Right lobe of liver (tissue), 6 donors: ENCODE results near the gene DPP6. TPM values are rescaled to one million over a fixed set of nuclear protein-coding genes. Genes with fewer than 3 reads are reported as not detected.

ENCODE experiments used
- ATAC-seq, 4 donors: fragments of 200-7000 bp; cut with Tn5 transposase; one replicate each; pipeline ENCODE4 v1.9.1; 2020; ENCODE audit warnings: mild to moderate bottlenecking in 4 of 4, moderate library complexity in 4 of 4
- DNase-seq, 3 donors: peaks; one replicate each; pipeline ENCODE4 v3.0.0-alpha.2; 2020
- H3K27ac ChIP-seq, 3 donors: fragments of 200-600 bp; one replicate each; pipeline ENCODE4 v1.8.0; 2022
- H3K27me3 ChIP-seq, 2 donors: fragments of 200-600 bp; one replicate each; pipeline ENCODE4 v1.8.0; 2022
- H3K36me3 ChIP-seq, 4 donors: fragments of 200-600 bp; sonication (generic) in 1 of 4; one replicate each; pipeline versions ENCODE4 v1.5.1 to v1.8.0; 2017 to 2022; ENCODE audit warnings: control low read depth in 1 of 4
- H3K4me1 ChIP-seq, 4 donors: fragments of 200-600 bp; sonication (generic) in 1 of 4; one replicate each; pipeline versions ENCODE4 v1.5.1 to v1.8.0; 2017 to 2022; ENCODE audit warnings: control low read depth in 1 of 4
- H3K4me3 ChIP-seq, 3 donors: fragments of 200-600 bp; one replicate each; pipeline ENCODE4 v1.8.0; 2022
- H3K9me3 ChIP-seq, 4 donors: fragments of 200-600 bp; sonication (generic) in 1 of 4; one replicate each; pipeline versions ENCODE4 v1.5.1 to v1.8.0; 2017 to 2022; ENCODE audit warnings: control low read depth in 1 of 4
- POLR2A ChIP-seq: fragments of 450-650 bp; IDR thresholded peaks from one replicate; pipeline ENCODE4 v1.6.1; 2017; ENCODE audit warnings: antibody characterized with exemption, mild to moderate bottlenecking
- WGBS: methylation state at CpG from one replicate; pipeline ENCODE4 v1.1.6; 2018; ENCODE audit warnings: low coverage, low lambda C conversion rate; ENCODE audit not compliant: insufficient coverage; ENCODE audit errors: missing lambda C conversion rate; 5-methylcytosine and 5-hydroxymethylcytosine counted together
- intact Hi-C, 2 donors: fragments of 100-400 bp; cut with DNase I; formaldehyde crosslinking; loops; one replicate each; pipeline versions ENCODE4 v1.11.2 to v1.14.1; 2022
- total RNA-seq, 6 experiments: library from RNA; depleted of rRNA in 2 of 6; stranded (reverse); fragments of >200 nt in 2 of 6; fragmentation: NEBNext Ultra II Directional in 3 of 6; extraction: Animal tissue kit (Norgen Biotek cat#: 25700) in 3 of 6; gene quantifications; one replicate each; pipeline versions ENCODE4 v1.1.0 to v1.2.4, GENCODE V29; 2016 to 2023
- TF ChIP-seq, protein P1 (sequence below), 4 donors: fragments of 200-600 bp in 3 of 4; fragments of 450-650 bp in 1 of 4; IDR thresholded peaks; one replicate each; pipeline versions ENCODE4 v1.5.1 to v1.8.0; 2016 to 2022; ENCODE audit warnings: antibody characterized with exemption in 4 of 4, mild to moderate bottlenecking in 2 of 4
- donor health status: DM: no; HTN: yes; CAD: no.
- donor health status: DM: no; HTN: no; CAD: no.
- donor health status: DM: no; HTN: no; CAD: no.
- donor health status: DM: no; HTN: yes; CAD: no.
- donor health status: DM: no; HTN: yes; CAD: no.

The DPP6 gene
- total RNA-seq, 6 experiments from 2014 or later, result not detected

DNA sequence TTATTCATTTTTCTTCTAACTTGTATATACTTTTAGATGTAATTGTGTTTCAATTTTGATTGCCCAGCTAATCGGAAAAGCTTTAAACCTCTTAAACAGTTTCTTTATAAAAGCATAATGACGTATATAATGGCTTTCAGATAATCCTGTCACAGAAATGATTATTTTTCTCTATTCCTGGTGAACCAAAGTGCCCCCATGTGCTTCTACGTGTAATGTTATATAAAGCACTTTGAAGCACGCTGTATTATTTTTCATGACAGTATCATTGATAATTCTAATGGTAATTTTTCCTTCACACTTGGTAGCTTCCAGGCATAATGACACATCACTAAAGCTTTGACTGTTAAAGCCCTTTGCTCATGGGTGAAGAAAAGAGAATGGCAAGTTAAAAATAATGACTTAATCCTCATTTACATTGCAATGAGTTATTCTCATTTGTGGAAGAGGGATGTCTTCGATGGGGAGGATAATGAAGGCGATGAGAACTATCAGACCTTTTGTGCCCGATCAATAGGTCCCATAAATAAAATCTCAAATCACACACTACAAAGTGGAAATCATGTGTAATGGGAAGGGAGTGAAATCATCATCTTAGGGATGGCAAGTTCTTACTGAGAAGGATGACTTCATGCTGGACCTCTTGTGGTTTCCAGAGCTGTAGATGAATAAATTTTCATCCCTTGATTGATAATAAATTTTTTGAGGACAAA lies 460.1 kb downstream of the DPP6 start:
- intact Hi-C loops, result no loop called here
- H3K9me3 ChIP-seq, result no peaks in the 10 kb centered on the region
- no peak overlapping the region for H3K27ac ChIP-seq
- ATAC-seq (no peak), DNase-seq (no peak)
- no peaks in the 10 kb centered on the region for H3K4me1 ChIP-seq
- 53% methylated on average over 7 of the region's 7 CpGs for WGBS
- no peaks in the 10 kb centered on the region for H3K27me3 ChIP-seq
- TF ChIP-seq, protein P1, sequence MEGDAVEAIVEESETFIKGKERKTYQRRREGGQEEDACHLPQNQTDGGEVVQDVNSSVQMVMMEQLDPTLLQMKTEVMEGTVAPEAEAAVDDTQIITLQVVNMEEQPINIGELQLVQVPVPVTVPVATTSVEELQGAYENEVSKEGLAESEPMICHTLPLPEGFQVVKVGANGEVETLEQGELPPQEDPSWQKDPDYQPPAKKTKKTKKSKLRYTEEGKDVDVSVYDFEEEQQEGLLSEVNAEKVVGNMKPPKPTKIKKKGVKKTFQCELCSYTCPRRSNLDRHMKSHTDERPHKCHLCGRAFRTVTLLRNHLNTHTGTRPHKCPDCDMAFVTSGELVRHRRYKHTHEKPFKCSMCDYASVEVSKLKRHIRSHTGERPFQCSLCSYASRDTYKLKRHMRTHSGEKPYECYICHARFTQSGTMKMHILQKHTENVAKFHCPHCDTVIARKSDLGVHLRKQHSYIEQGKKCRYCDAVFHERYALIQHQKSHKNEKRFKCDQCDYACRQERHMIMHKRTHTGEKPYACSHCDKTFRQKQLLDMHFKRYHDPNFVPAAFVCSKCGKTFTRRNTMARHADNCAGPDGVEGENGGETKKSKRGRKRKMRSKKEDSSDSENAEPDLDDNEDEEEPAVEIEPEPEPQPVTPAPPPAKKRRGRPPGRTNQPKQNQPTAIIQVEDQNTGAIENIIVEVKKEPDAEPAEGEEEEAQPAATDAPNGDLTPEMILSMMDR (IDR thresholded peaks at IDR 0.05), result no peak
- TF ChIP-seq POLR2A, result no peak
- no peaks in the 10 kb centered on the region for H3K36me3 ChIP-seq
- no peak overlapping the region for H3K4me3 ChIP-seq

DNA sequence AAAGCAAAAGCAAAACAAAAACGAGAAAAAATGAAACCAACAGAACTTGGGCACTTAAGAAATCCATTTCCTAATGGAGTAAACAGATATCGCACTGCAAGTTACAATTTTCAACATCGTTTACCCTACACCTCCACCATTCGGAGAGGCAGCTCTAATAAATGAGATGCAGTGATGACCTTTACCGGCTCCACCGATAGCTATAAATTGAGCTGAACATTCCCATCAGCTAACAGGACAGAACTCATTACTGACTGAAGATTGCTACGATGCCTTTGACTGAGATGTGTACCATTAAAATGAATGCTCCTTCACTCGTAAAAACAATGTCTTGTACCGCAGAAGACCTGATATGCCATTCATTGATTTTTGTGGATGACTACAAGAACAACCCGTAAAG lies 465.6 kb downstream of the DPP6 start:
- ATAC-seq, result no peak
- no peaks in the 10 kb centered on the region for H3K4me1 ChIP-seq
- H3K4me3 ChIP-seq, result no peak overlapping the region
- H3K9me3 ChIP-seq, result no peaks in the 10 kb centered on the region
- H3K27me3 ChIP-seq, result no peaks in the 10 kb centered on the region
- H3K27ac ChIP-seq, result no peak overlapping the region
- intact Hi-C loops, result no loop called here
- WGBS, result 60% methylated on average over 10 of the region's 10 CpGs
- no peak for TF ChIP-seq POLR2A
- TF ChIP-seq, protein P1 (IDR thresholded peaks at IDR 0.05), result no peak
- no peak for DNase-seq
- no peaks in the 10 kb centered on the region for H3K36me3 ChIP-seq

DNA sequence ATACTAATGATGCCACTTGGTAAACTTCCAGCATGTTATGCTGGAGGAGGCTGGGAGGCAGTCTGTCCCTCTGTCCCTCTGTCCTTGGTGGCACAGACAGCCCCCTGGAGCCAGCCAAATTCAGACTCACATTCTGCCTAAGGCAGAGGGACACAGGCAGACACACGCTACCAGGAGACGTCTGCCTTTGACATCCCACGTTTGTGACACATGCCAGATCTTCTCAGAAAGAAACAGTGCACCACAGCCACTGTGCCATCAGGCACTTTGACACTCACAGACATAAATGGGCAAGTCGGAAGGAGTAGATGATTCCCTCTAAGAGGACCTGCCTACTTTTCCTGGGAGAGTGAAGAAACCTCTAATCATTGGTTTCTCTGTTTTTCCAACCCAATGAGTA lies 467.0 kb downstream of the DPP6 start:
- 18% methylated on average over 4 of the region's 4 CpGs for WGBS
- H3K9me3 ChIP-seq, result no peaks in the 10 kb centered on the region
- intact Hi-C loops, result no loop called here
- ATAC-seq (no peak), DNase-seq (no peak)
- no peak overlapping the region for H3K4me3 ChIP-seq
- no peak overlapping the region for H3K27ac ChIP-seq
- H3K27me3 ChIP-seq, result no peaks in the 10 kb centered on the region
- H3K4me1 ChIP-seq, result no peaks in the 10 kb centered on the region
- no peaks in the 10 kb centered on the region for H3K36me3 ChIP-seq
- TF ChIP-seq, protein P1 (IDR thresholded peaks at IDR 0.05), result no peak
- no peak for TF ChIP-seq POLR2A

DNA sequence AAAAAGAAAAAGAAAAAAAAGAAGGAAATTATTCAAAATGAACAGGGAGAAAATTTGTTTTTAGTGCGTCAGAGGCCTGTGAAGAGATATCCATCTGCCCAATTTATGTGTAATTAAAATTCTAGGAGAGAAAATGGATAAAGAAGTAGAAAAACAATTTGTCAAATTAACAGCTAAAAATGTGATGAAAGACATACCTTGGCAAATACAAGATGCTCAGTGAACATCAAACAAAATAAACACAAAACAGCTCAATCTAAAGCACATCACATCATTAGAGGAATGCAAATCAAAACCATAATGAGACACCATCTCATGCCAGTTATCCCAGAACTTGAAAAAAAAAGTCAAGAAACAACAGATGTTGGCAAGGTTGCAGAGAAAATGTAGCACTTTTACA lies 477.9 kb downstream of the DPP6 start:
- no peaks in the 10 kb centered on the region for H3K9me3 ChIP-seq
- H3K36me3 ChIP-seq, result no peaks in the 10 kb centered on the region
- 47% methylated on average over 1 of the region's 1 CpG for WGBS
- intact Hi-C loops, result no loop called here
- no peak overlapping the region for H3K4me3 ChIP-seq
- no peaks in the 10 kb centered on the region for H3K4me1 ChIP-seq
- DNase-seq (no peak), ATAC-seq (no peak)
- no peaks in the 10 kb centered on the region for H3K27me3 ChIP-seq
- no peak overlapping the region for H3K27ac ChIP-seq
- TF ChIP-seq, protein P1 (IDR thresholded peaks at IDR 0.05), result no peak
- TF ChIP-seq POLR2A, result no peak

DNA sequence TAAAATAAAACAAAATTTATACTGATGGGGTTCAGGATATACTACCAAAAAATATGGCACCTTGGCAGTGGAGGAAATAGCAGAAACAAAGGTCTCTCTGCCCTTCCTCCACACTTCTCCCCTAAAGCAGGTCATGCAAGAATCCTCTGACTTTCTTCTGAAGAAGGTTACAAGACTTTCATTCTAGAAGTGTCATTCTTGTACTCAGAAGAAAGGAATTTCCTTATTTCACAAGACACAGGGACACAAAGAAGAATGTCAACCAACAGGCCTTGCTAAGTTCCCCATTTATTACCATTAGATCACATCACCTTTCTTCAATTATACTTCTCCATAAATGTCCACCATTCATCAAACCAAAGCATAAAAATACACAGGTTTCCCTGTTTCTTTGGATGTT lies 480.6 kb downstream of the DPP6 start:
- Histone ChIP-seq H3K4me1 (no peaks in the 10 kb centered on the region), H3K27me3 (no peaks in the 10 kb centered on the region), H3K4me3 (no peak overlapping the region), H3K27ac (no peak overlapping the region), H3K9me3 (no peaks in the 10 kb centered on the region), H3K36me3 (no peaks in the 10 kb centered on the region)
- DNase-seq, result no peak
- TF ChIP-seq POLR2A, result no peak
- TF ChIP-seq, protein P1 (IDR thresholded peaks at IDR 0.05), result no peak
- intact Hi-C loops, result no loop called here
- no peak for ATAC-seq
